GM12892 (cell line): ENCODE data around the gene TBX1.

ENCODE experiments used
- POLR2A ChIP-seq: IDR thresholded peaks from 2 replicates; pipeline ENCODE4 v1.6.1; 2011; ENCODE audit warnings: low read depth, low read length, control low read depth
- POLR2AphosphoS5 ChIP-seq: IDR thresholded peaks from 2 replicates; pipeline ENCODE4 v1.6.1; 2011; ENCODE audit warnings: low read depth, low read length, control low read depth
- TAF1 ChIP-seq: IDR thresholded peaks from 2 replicates; pipeline ENCODE4 v1.6.1; 2011; ENCODE audit warnings: low read depth, mild to moderate bottlenecking, control low read depth, low read length, borderline replicate concordance

DNA sequence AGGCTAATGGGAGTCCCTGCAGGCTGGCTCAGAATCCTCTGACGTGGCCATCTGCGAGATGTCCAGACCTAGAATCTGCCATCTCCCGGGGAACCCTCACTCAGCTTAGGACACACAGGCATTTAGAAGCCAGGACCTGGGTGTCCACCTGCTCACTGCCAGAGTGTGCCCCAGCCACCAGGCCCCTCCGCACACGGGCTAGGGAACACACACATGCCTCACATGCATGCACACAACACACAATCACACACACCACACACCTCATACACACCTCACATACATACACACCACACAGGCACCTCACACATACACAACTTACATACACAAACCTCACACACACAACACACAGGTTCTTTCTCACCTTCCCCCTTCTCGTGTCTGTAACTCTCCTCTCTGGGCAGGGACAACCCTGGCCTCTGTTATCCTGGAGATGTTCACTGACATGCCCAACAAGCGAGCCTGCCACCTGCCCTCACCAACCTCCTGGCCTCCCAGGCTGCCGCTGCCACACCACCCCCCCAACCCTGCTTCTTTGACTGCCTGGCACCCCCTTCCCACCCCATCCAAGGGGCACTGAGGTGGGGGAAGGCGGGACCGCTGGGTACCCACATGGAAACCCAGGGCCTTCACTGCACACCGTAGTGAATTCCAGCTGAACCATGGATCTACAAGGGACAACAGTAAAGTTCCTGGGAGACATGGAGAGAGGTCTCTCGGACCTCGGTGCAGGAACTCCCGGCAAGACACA, 56.0 kb downstream of the TBX1 start:
- no peak for TF ChIP-seq POLR2A
- TF ChIP-seq POLR2AphosphoS5, result no peak
- TF ChIP-seq TAF1, result no peak
